Gastroesophageal sphincter (tissue), 4 donors: ENCODE data around the gene ARHGEF2. TPM values are rescaled to one million over a fixed set of nuclear protein-coding genes. Genes with fewer than 3 reads are reported as not detected.

Experiments used
- ATAC-seq: fragments of 150-250 bp; one replicate; pipeline ENCODE4 v1.9.1; 2016; ENCODE audit warnings: mild to moderate bottlenecking, moderate library complexity
- H3K27ac ChIP-seq, 4 donors: fragments of 200-600 bp; sonication (generic) in 3 of 4; 1 replicate in 3 of 4; 2 replicates in 1 of 4; pipeline ENCODE4 v1.5.1; 2016 to 2019
- H3K27me3 ChIP-seq: fragments of 200-600 bp; sonication (generic); one replicate; pipeline ENCODE4 v1.5.1; 2019
- H3K36me3 ChIP-seq, 2 donors: fragments of 200-600 bp; sonication (generic); one replicate each; pipeline ENCODE4 v1.5.1; 2019; ENCODE audit warnings: control low read depth in 1 of 2
- H3K4me1 ChIP-seq, 3 donors: fragments of 200-600 bp; sonication (generic); 1 replicate in 2 of 3; 2 replicates in 1 of 3; pipeline ENCODE4 v1.5.1; 2016 to 2019; ENCODE audit warnings: control low read depth in 2 of 3
- H3K4me3 ChIP-seq, 2 donors: fragments of 200-600 bp; sonication (generic); one replicate each; pipeline ENCODE4 v1.5.1; 2019; ENCODE audit warnings: mild to moderate bottlenecking in 1 of 2, moderate library complexity in 1 of 2
- H3K9me3 ChIP-seq, 3 donors: fragments of 200-600 bp; sonication (generic); one replicate each; pipeline ENCODE4 v1.5.1; 2017 to 2019; ENCODE audit warnings: control low read depth in 2 of 3
- EP300 ChIP-seq: sonication (generic); formaldehyde crosslinking; IDR thresholded peaks from one replicate; pipeline ENCODE4 v1.6.1; 2017; ENCODE audit warnings: antibody characterized with exemption, mild to moderate bottlenecking
- POLR2A ChIP-seq, 2 donors: fragments of 450-650 bp; IDR thresholded peaks; one replicate each; pipeline ENCODE4 v1.6.1; 2017; ENCODE audit warnings: antibody characterized with exemption in 2 of 2, mild to moderate bottlenecking in 2 of 2, moderate library complexity in 1 of 2
- POLR2AphosphoS5 ChIP-seq: sonication (generic); formaldehyde crosslinking; IDR thresholded peaks from one replicate; pipeline ENCODE4 v1.6.1; 2017; ENCODE audit warnings: antibody characterized with exemption
- WGBS, 2 donors: methylation state at CpG; one replicate each; pipeline ENCODE4 v1.1.5; 2018; ENCODE audit warnings: low coverage in 1 of 2; 5-methylcytosine and 5-hydroxymethylcytosine counted together
- total RNA-seq, 4 donors: library from RNA; depleted of rRNA; stranded (reverse); fragments of >200 nt; gene quantifications; one replicate each; pipeline ENCODE4 v1.1.0, GENCODE V29; 2016
- TF ChIP-seq, protein P1 (sequence below), 4 experiments: fragments of 200-600 bp in 2 of 4; fragments of 450-650 bp in 2 of 4; sonication (generic) in 1 of 4; IDR thresholded peaks; one replicate each; pipeline ENCODE4 v1.5.1; 2017 to 2019; ENCODE audit warnings: antibody characterized with exemption in 4 of 4, mild to moderate bottlenecking in 2 of 4, moderate library complexity in 2 of 4

ARHGEF2 gene
- total RNA-seq, 4 donors from 2014 or later = 69.7 to 94.0 (median 82.6) TPM

DNA sequence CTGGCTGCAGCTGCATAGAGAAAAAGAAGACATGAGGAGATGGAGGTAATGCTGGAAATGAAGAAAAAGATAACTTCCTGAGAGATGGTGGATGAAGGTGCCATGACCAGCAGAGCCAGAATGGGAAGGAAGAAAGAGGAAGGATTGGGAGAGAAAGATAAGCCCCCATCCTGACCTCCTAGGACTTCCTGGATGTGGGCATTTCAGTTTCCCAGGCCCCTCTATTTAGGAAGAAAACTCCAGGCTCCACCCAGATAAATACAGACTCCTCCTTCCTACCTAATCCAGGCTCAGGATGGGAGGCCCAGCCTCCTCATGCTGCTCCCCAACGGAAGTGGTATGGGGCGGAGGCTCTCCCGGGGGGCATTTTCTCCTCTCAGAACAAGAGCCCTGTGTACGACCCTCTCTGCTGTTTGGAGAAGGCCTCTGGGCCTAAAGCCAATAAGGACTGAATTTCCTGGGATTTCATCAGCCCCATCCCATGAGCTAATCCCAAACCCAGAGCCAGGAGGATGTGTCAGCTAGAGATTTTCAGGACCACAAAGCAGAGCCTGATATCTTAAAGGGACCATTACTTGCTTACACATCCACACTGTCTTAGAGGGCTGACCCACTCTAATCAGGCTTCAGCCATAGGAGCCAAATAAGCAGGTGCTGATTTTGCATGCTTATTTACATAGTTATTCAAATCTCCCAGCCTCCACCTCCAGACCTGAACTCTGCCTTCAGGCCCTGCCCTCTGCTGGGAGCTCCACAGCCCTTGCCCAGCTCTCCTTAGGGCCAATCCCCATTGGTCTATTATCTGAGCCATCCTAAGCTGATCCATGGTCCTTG, 5.1 kb upstream of the ARHGEF2 start:
- no peaks in the 10 kb centered on the region for H3K9me3 ChIP-seq
- peak overlapping the region in 1 of 2 donors; percentile 37 for H3K4me3 ChIP-seq
- ATAC-seq = peak; percentile 79
- 17% methylated on average over 4 of the region's 4 CpGs; no CpG with 5 or more reads in 1 of the 2 donors for WGBS, 2 donors
- no peaks in the 10 kb centered on the region for H3K27me3 ChIP-seq
- H3K36me3 ChIP-seq = no peaks in the 10 kb centered on the region
- TF ChIP-seq POLR2A (IDR thresholded peaks at IDR 0.05) = peak in 1 of 2 donors; percentile 16
- no peak for TF ChIP-seq EP300
- TF ChIP-seq POLR2AphosphoS5 = peak; percentile 26
- TF ChIP-seq, protein P1, sequence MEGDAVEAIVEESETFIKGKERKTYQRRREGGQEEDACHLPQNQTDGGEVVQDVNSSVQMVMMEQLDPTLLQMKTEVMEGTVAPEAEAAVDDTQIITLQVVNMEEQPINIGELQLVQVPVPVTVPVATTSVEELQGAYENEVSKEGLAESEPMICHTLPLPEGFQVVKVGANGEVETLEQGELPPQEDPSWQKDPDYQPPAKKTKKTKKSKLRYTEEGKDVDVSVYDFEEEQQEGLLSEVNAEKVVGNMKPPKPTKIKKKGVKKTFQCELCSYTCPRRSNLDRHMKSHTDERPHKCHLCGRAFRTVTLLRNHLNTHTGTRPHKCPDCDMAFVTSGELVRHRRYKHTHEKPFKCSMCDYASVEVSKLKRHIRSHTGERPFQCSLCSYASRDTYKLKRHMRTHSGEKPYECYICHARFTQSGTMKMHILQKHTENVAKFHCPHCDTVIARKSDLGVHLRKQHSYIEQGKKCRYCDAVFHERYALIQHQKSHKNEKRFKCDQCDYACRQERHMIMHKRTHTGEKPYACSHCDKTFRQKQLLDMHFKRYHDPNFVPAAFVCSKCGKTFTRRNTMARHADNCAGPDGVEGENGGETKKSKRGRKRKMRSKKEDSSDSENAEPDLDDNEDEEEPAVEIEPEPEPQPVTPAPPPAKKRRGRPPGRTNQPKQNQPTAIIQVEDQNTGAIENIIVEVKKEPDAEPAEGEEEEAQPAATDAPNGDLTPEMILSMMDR (IDR thresholded peaks at IDR 0.05) = no peak
- peak overlapping the region in 3 of 4 donors; percentile 93 to 99 (median 97) for H3K27ac ChIP-seq
- peaks cover 10 to 64% (median 37%) of the 10 kb centered on the region in 3 donors for H3K4me1 ChIP-seq

DNA sequence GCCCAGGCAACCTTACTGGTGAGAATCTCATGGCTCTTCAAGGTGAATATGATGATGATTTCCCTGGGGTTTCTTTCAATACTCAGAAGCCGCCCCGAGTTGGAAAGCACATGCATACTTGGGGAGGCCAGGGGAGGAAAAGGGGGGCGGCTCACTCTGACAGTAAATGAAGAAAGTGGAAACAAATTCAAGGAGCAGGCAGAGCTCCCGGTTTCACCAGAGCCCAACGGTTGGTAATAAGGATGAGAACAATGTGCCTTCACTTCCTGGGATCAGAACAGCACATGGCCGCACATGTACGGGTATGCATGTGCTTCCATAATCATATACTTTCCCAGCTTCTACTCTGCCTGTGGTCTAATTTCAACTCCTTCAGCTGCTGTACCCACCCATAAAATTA, 3.8 kb upstream of the ARHGEF2 start:
- peak overlapping the region in 1 of 2 donors; percentile 37 for H3K4me3 ChIP-seq
- no peaks in the 10 kb centered on the region for H3K27me3 ChIP-seq
- no peaks in the 10 kb centered on the region for H3K36me3 ChIP-seq
- TF ChIP-seq POLR2AphosphoS5 (no peak), POLR2A (IDR thresholded peaks at IDR 0.05) (no peak), EP300 (no peak)
- TF ChIP-seq, protein P1 (IDR thresholded peaks at IDR 0.05) = no peak
- H3K9me3 ChIP-seq = no peaks in the 10 kb centered on the region
- whole genome bisulfite sequencing, 2 donors = 20 to 35% methylated on average over 1 to 7 of the region's 7 CpGs
- peak overlapping the region; percentile 36 to 99 (median 95) for H3K27ac ChIP-seq
- no peak for ATAC-seq
- H3K4me1 ChIP-seq = peaks cover 10 to 63% (median 37%) of the 10 kb centered on the region in 3 donors

DNA sequence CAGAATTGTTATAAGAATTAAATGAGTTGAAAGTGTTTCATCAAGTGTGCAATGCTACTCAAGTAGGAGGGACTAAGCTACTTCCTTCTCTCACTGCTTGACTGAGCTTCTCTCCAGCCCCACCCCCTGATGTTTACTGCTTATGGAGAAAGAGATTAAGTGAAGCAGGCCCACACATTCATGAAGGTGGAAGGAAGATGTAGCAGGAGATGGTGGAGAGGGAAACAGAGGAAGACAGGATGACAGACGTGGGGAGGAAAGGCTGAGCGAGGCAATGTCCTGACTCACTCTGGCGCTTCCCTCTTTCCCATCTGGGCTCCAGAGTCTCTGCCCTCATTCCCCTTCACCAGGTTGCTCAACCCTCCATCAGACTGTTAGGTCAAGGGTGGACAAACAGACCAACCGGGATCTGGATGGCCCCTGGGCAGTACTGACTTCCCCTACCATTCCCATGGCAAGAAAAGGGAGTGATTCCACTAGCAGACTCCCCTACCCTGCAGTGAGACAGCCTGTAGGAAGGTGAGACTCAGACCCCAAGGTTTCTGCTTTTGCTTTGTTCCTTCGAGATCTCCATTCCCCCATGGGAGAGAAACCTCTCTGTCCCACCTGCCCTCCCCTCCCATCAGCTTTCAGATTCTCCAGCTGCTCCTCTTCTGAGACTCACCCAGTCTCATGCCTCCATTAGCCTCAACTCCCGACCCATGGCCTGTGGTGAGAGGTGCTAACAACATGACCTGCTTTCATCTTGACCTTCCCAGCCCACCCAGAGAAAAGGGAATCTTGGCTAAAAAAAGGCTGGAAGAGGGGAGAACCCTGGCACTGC, 3.1 kb upstream of the ARHGEF2 start:
- Histone ChIP-seq H3K27ac (peak overlapping the region; percentile 93 to 99 (median 96)), H3K9me3 (no peaks in the 10 kb centered on the region), H3K4me3 (peak overlapping the region in 1 of 2 donors; percentile 37), H3K27me3 (no peaks in the 10 kb centered on the region), H3K4me1 (peaks cover 10 to 69% (median 37%) of the 10 kb centered on the region in 3 donors), H3K36me3 (no peaks in the 10 kb centered on the region)
- 10 to 37% methylated on average over 2 to 5 of the region's 6 CpGs for WGBS, 2 donors
- TF ChIP-seq, protein P1 (IDR thresholded peaks at IDR 0.05) = no peak
- TF ChIP-seq POLR2AphosphoS5 = peak; percentile 44
- peak; percentile 51 for ATAC-seq

DNA sequence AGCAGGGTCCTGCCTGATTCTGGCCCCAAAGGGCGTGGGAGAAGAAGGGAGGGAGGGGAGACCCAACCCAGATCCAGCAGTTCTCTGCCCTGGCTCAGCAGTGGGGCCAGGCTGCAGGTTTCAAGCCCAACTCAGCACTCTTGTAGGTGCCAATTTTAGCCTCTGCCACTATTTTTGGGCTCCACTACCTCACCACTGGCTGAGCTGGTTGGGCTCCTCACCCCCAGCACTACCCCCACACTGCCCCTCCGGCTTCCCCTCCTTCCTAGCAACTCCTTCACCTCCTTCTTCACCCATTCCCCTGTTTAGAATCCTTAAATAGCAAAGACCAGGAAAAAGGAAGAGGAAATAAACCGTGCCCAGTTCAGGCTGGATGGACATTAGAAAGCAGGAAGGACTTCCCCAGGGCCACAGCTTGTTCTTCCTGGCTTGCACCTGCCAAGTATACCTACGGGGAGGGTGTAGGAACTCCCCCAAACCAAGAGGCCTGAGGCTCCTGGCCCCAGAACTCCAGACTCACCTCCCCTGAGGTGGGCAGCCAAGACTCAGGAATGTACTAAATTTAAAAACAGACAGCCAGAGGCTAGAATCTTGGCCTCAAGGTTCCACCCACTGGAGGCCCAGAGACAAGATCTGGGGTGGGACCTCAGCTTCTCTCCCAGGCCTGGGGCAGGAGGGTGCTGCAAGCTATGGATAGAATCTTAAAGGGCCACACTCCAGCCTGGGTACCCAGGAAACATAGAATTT, 1.4 kb upstream of the ARHGEF2 start:
- H3K9me3 ChIP-seq = no peaks in the 10 kb centered on the region
- peaks cover 15 to 85% (median 48%) of the 10 kb centered on the region in 3 donors for H3K4me1 ChIP-seq
- WGBS, 2 donors = 10% methylated on average over 3 of the region's 4 CpGs; no CpG with 5 or more reads in 1 of the 2 donors
- no peaks in the 10 kb centered on the region for H3K27me3 ChIP-seq
- ATAC-seq = no peak
- TF ChIP-seq, protein P1 (IDR thresholded peaks at IDR 0.05) = no peak
- TF ChIP-seq POLR2A (IDR thresholded peaks at IDR 0.05) = peak in 1 of 2 donors; percentile 28
- peak; percentile 35 for TF ChIP-seq POLR2AphosphoS5
- TF ChIP-seq EP300 = no peak
- no peaks in the 10 kb centered on the region for H3K36me3 ChIP-seq
- H3K4me3 ChIP-seq = peak overlapping the region; percentile 73 to 92
- H3K27ac ChIP-seq = peak overlapping the region; percentile 93 to 99 (median 96)
